Tibial nerve (tissue), 3 donors: Measurements from ENCODE around the gene HLF.

ENCODE experiments used
- POLR2A ChIP-seq, 2 donors: fragments of 450-650 bp; IDR thresholded peaks; one replicate each; pipeline ENCODE4 v1.6.1; 2017; ENCODE audit warnings: antibody characterized with exemption in 2 of 2, mild to moderate bottlenecking in 2 of 2, moderate library complexity in 2 of 2
- TF ChIP-seq, protein P1 (sequence below), 5 experiments: fragments of 200-600 bp in 3 of 5; fragments of 450-650 bp in 2 of 5; sonication (generic) in 3 of 5; IDR thresholded peaks; one replicate each; pipeline ENCODE4 v1.5.1; 2016 to 2019; ENCODE audit warnings: antibody characterized with exemption in 5 of 5, mild to moderate bottlenecking in 3 of 5, moderate library complexity in 2 of 5

DNA sequence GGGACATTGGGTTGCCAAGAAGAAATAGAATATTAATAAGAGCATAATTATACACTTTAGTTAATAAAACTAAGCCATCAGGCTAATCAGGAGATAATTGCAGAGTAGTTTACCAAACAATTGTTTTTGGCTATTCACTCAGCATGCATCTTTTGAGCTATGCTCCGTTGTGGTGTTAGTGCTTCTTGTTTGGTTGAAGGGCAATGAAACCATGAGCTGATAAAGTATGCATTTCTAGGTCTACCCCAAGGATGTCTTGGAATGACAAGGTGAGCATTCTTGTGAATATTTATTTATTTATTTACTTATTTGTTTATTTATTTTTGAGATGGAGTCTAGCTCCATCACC is 6.4 kb downstream of the HLF start:
- TF ChIP-seq, protein P1, sequence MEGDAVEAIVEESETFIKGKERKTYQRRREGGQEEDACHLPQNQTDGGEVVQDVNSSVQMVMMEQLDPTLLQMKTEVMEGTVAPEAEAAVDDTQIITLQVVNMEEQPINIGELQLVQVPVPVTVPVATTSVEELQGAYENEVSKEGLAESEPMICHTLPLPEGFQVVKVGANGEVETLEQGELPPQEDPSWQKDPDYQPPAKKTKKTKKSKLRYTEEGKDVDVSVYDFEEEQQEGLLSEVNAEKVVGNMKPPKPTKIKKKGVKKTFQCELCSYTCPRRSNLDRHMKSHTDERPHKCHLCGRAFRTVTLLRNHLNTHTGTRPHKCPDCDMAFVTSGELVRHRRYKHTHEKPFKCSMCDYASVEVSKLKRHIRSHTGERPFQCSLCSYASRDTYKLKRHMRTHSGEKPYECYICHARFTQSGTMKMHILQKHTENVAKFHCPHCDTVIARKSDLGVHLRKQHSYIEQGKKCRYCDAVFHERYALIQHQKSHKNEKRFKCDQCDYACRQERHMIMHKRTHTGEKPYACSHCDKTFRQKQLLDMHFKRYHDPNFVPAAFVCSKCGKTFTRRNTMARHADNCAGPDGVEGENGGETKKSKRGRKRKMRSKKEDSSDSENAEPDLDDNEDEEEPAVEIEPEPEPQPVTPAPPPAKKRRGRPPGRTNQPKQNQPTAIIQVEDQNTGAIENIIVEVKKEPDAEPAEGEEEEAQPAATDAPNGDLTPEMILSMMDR (IDR thresholded peaks at IDR 0.05), result no peak
- no peak for TF ChIP-seq POLR2A (IDR thresholded peaks at IDR 0.05)
